Measurements from ENCODE around the gene TBC1D17.

TBC1D17 gene

GRCh38 chr19:49839713-49840112 lies 37.8 kb upstream of the TBC1D17 start:
- TF ChIP-seq CTCF (IDR thresholded peaks at IDR 0.05; ENCODE audit: extremely low read depth, insufficient read depth, missing control alignments): no peak
- DNase-seq (ENCODE audit: low spot score): no peak
- in situ Hi-C loops (cut with MboI; ENCODE audit: low pct_unique_long_range_greater_than_20kb, low sequenced_read_pairs, unreplicated experiment): no loop called here

GRCh38 chr19:49840321-49840720 lies 37.2 kb upstream of the TBC1D17 start:
- no peak for TF ChIP-seq CTCF (IDR thresholded peaks at IDR 0.05; ENCODE audit: extremely low read depth, insufficient read depth, missing control alignments)
- in situ Hi-C loops (cut with MboI; ENCODE audit: low pct_unique_long_range_greater_than_20kb, low sequenced_read_pairs, unreplicated experiment): no loop called here
- DNase-seq (ENCODE audit: low spot score): no peak

GRCh38 chr19:49840736-49841249 lies 36.7 kb upstream of the TBC1D17 start:
- TF ChIP-seq CTCF (IDR thresholded peaks at IDR 0.05; ENCODE audit: extremely low read depth, insufficient read depth, missing control alignments): no peak
- no peak for DNase-seq (ENCODE audit: low spot score)
- in situ Hi-C loops (cut with MboI; ENCODE audit: low pct_unique_long_range_greater_than_20kb, low sequenced_read_pairs, unreplicated experiment): no loop called here

GRCh38 chr19:49843265-49843664 lies 34.2 kb upstream of the TBC1D17 start:
- TF ChIP-seq CTCF (IDR thresholded peaks at IDR 0.05; ENCODE audit: extremely low read depth, insufficient read depth, missing control alignments): no peak
- in situ Hi-C loops (cut with MboI; ENCODE audit: low pct_unique_long_range_greater_than_20kb, low sequenced_read_pairs, unreplicated experiment): no loop called here
- no peak for DNase-seq (ENCODE audit: low spot score)

- in situ Hi-C loops (cut with MboI; ENCODE audit: low pct_unique_long_range_greater_than_20kb, low sequenced_read_pairs, unreplicated experiment): no loop called here
- DNase-seq (ENCODE audit: low spot score): no peak
- TF ChIP-seq CTCF (IDR thresholded peaks at IDR 0.05; ENCODE audit: extremely low read depth, insufficient read depth, missing control alignments): no peak
Measured at GRCh38 chr19:49844138-49845095, 33.1 kb upstream of the TBC1D17 start.

GRCh38 chr19:49845414-49845813 lies 32.1 kb upstream of the TBC1D17 start:
- DNase-seq (ENCODE audit: low spot score): no peak
- no peak for TF ChIP-seq CTCF (IDR thresholded peaks at IDR 0.05; ENCODE audit: extremely low read depth, insufficient read depth, missing control alignments)
- in situ Hi-C loops (cut with MboI; ENCODE audit: low pct_unique_long_range_greater_than_20kb, low sequenced_read_pairs, unreplicated experiment): no loop called here
